C4-2B (cell line): ENCODE measurements around the gene AGR2.

Source experiments
- CTCF ChIP-seq: fragments of 450-650 bp; conservative IDR thresholded peaks from 2 replicates; pipeline ENCODE4 v1.5.1; 2017; ENCODE audit warnings: mild to moderate bottlenecking
- ZFX ChIP-seq: fragments of 450-650 bp; IDR thresholded peaks from 2 replicates; pipeline ENCODE4 v1.6.1; 2017

- TF ChIP-seq CTCF (no peak), ZFX (no peak)
These were observed 17.2 kb upstream of the AGR2 start for GRCh38 chr7:16822029-16822428.
